SHP77 (cell line): ENCODE results near the gene CHTF18.
A peak's percentile ranks its signal among the peaks of the same experiment; 100 is the strongest.

Source experiments
- DNase-seq, 2 experiments: peaks; one replicate each; lab custom pipeline; 2025; lab: John Stamatoyannopoulos, UW

CHTF18 gene

DNA sequence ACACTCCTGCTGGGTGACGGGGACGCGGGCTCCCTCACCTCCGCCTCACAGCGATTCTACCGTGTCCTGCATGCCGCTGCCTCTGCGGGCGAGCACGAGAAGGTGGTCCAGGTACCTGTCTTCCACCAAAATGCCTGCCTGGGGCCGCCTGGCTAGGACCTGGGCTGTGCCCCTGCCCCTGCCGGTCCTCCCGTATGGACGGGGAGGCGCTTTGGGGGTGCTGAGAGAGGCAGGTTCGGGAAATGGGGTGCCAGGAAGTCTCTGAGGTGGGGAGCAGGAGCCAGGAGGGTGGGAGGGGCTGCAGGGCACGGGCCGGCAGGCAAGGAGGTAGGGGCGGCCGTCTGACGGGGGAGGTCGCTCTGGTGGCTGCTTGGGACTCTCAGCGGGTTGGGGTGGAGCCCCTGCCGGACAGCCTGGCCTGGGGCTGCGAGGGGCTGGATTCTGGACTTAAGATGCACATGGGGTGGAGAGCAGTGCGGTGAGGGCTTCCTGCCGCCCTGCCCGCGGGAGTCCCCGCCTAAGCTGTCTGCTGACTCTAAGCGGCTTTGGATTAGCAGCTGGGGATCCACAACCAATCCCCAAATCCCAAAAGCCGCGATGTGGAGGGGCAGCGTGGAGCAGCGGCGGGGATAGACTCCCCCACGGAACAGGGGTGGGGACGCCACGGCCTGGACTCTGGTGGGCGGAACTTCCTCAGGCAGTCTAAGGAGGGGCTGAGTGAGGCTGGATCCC, 5.8 kb downstream of the CHTF18 start:
- DNase-seq = no peak

DNA sequence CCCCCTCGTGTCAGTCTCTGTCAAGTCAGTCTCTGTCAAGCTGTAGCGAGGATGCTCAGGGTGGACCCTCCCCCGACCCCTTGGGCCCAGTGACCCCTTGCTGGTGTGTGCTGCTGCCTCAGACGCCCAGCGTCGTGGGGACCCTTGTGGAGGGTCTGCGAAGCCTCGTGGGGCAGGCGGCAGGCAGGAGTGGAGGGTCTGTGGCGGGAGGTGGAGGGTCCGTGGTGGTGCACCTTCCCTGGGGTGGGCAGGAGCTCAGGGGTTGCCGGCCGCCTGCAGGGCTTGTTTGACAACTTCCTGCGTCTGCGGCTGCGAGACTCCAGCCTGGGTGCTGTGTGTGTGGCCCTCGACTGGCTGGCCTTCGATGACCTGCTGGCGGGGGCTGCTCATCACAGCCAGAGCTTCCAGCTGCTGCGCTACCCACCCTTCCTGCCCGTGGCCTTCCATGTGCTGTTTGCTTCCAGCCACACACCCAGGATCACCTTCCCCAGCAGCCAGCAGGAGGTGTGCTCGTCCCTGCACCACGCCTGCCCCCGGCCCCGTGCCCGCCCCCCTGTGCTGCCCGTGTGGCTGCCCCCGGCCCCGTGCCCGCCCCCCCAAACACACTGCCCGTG, 6.5 kb downstream of the CHTF18 start:
- no peak for DNase-seq

DNA sequence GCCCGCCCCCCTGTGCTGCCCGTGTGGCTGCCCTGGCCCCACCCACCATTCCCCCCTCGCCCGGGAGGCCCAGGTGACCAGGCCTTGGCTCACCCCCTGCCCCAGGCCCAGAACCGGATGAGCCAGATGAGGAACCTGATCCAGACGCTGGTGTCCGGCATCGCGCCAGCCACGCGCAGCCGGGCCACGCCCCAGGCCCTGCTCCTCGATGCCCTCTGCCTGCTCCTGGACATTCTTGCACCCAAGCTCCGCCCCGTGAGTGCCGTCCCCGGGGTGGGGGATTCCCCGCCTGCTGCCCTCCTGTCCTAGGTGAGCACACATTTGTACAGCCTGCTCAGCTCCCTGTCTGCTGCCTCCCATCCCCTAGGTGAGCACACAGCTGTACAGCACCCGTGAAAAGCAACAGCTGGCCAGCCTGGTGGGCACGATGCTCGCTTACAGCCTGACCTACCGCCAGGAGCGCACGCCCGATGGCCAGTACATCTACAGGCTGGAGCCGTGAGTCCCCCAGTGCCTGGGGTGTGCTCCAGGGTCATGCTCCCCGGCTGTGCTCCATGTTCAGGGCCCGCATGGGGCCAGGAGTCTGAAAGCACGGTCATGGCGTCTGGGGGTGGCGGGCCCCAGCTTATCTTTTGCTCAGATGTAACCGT, 7.3 kb downstream of the CHTF18 start:
- no peak for DNase-seq

DNA sequence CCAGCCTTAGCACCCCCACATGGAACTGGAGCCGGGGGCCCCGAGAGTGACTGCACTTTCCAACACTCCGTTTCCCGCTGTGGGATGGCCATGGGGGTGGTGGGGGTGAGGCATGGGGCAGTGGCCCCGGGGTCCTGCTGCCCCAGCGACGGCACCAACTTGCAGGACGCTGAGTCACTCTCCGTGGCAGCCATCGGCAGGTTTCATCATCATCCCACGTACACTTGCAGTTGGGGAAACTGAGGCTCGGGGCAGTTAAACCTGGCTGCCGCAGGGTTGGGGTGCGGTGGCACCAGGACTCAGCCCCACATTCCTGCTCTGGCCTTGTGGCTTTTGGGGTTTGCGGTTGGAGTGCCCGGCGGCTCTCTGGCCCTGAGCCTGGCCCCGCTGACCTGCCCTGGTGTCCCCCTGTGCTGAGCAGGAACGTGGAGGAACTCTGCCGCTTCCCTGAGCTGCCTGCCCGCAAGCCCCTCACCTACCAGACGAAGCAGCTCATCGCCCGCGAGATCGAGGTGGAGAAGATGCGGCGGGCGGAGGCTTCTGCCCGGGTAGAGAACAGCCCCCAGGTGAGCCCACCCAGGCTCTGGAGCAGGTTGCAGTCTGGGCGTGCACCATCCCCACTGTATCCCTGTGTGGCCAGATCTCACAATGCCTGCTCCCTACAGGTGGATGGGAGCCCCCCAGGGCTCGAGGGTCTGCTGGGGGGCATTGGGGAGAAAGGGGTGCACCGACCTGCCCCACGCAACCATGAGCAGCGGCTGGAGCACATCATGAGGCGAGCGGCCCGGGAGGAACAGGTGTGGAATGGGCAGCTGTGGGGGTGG, 8.1 kb downstream of the CHTF18 start:
- no peak for DNase-seq

DNA sequence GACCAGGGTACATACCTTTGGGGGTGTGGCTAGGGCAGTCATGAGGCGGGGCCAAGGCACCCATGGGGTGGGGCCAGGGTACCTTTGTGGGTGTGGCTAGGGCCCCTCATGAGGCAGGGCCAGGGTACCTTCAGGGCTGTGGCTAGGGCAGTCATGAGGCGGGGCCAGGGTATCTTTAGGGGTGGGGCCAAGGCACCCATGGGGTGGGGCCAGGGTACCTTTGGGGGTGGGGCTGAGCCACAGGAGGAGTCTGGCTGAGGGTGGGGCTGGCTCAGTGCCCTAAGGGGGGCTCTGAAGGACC, 8.7 kb downstream of the CHTF18 start:
- no peak for DNase-seq

DNA sequence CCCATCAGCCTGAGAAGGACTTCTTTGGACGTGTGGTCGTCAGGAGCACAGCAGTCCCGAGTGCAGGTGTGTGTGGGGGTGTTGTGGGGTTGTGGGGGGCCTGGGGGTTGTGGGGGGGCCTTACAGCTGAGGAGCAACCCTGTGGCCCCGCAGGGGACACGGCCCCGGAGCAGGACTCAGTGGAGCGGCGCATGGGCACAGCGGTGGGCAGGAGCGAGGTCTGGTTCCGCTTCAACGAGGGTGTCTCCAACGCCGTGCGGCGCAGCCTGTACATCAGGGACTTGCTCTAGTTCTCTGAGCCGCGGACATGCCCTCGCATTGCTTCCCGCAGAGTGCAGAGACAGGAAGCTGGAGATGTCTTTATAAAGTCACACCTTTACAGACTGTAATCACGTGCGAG, 9.3 kb downstream of the CHTF18 start:
- DNase-seq = no peak

DNA sequence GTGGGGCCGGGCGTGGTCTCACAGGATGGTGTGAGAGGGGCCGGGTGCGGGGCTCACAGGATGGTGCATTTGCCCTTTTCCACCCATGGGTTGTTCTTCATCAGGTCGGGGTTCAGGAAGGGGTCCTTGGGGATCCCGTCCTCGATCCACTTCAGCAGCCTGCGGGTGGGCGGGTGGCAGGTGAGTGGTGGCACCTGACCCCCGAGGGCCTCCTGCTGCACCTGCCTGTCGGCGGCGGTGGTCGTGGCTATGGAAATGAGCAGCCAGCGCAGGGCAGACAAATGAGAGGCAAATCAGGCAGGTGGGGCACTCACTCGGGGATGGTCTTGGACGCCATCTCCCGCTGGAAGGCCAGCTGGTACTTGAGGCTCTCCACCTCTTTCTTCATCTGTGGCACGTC, 10.2 kb downstream of the CHTF18 start:
- DNase-seq = no peak

DNA sequence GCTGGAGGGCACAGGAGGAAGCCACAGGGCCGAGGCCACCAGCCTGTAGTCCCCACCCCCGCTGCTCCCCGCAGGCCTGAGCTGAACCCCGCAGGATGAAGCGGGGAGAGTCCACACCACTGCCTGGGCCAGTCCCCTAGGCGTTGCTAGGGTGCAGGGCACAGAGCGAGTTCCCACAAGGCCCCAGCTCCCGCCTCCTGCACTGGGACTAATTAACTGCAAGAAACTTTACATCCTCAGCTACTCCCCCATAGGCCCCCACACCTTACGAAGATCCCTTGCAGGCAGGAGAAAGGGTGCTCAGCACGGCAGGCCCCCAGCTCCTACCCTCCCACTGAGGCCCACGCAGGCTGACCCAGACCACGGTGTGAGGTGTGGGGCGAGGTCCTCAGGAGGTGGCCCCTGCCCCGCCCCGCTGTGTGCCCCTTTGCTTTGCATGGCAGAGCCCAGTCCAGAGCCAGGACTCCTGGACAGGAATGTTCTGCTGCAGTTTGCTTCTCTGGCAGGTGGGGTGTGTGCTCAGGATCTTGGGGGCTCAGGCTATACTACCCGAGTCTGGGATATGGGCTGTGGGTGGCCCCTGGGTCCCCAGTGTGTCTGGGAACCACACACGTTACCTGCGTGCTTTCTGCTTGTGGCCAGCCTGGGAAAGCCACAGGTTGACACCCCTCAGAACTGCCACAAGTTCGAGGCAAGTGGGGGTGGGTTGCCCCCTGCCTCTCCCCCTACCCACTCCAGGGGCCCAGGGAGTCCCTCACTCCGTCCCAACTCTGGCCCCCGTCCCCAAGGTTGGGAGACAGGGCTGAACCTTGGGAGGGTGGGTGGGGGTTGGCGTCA, 10.9 kb downstream of the CHTF18 start:
- DNase-seq = no peak

DNA sequence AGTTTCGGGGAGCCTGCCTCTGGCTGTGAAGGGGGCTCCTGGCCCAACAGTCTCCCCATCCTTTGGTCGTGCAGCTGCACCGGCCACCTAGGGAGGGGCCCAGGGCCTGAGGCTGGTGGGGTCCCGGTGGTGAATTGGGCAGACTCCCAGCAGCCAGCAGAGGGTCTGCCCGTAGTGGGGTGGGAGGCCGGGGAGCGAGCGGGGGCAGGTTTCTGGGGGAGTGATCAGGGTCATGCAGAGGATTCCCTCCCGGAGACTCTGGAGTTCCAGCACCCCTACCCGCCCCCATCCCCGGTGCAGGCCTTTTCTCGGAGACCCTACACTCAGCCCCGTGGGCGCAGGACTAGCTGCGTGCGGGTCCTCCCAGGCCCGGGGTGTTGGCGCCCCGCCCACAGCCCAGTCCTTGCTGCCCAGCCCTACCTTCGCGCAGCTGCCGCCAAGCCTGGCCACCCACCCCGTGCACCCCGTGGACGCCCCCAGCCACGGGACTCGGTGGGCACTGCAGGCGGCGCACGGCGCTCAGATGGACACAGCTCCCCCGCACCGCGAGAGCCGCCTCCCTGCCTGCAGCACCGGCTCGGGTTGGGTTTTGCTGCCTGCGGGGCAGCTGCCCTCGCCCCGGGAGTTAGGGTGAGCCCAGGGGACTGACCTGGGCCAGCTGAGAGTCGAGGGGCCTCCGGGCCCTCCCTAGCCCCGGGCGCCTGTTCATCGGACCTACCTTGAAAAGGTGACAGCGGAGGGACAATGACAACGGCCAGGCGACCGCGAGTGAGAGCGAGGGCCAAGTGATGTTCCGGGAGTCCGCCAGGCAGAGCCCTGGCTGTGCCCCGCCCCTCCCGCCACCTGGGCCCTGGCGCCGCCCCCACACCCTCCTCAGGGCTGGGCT, 11.8 kb downstream of the CHTF18 start, which contains the start of gene GNG13:
GNG13 (minus strand) TSS at position 787 of the 886 bp plus-strand sequence. CDS start 1,657 bp downstream, outside the sequence.
- no peak for DNase-seq

DNA sequence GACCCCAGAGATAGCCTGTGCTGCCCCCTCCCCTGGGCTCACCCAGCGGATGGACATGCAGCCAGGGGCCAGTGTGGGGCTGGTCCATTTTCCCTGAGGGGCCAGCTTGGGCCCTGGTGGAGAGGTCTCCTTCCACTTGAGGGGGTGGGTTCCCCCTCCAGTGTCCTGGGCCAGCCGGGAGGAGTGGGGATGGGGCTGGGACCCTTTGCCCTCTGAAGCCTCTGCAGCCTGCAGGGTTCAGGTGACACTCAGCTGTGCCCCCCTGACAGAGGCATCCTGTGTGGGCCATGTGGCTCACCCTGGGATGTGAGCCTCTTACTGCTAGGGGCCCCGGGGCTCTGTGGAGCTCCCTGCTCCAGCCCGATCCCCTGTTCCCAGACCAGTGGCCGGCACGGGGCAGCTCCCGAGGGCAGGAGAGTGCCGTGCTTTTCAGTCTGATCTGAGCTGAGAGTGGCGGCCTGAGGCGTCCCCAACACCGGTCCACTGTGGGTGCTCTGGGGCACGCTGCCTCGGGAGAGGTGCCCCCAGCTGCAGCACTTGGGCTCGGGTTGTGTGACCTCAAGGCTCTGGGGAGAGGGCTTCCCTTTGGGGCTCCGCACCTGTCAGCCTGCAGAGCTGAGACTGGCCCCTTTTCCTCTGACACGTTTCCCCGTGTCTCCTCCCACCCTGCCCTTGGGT, 12.6 kb downstream of the CHTF18 start:
- DNase-seq = no peak

DNA sequence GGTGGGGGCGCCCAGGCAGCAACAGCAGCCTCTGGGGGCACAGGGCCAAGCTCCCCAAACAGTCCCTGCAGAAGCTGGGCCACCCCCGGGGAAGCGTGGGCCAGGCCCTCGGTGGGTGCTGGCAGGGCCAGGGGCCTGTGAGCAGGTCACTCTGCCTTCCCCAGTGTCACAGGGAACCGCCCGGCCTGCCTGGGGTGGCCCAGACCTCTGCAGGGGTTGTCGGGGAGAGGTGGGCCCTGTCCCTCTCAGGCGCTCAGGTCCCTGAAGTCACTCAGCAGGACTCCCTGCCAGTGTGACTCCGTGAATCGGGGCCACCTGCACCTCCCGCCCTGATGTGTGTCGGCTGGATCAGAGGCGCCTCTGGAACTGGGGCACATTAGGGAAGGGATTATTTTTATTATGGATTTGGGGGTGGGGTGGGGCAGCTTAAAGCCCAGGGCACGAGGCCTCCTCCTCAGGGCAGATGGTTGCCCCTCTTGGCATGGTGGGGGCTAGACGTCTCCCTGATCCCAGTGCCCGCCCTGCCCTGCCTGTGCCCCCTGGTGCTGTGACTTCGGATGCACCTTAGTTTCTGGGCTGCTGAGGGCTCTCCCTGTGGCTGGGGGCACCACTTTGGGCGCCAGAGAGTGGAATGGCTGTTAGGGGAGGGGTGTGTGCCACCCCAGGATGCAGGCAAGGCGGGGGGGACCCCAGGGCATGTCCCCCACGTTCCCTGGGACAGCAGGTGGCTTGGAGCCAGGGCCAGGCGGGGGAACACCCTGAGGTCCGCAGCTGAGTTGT, 13.4 kb downstream of the CHTF18 start:
- no peak for DNase-seq

DNA sequence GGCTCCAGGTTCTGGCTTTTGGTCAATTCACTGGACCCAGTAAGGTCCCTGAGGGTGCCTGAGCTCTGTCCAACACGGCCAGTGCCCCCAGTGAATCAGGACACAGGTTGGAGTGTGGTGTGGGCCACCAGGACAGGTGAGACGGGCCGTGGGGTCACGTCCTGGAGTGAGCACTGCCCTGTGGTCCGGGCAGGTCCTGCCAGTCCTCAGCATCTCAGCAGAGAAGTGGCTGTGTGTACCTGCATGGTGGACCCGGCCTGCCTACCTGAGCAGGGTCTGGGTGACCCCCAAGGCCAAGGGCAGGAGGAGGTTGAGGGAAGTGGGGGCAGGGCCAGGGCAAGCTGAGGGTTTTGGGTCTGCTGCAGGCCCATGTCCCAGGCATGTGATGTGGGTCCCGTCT, 14.0 kb downstream of the CHTF18 start:
- no peak for DNase-seq

DNA sequence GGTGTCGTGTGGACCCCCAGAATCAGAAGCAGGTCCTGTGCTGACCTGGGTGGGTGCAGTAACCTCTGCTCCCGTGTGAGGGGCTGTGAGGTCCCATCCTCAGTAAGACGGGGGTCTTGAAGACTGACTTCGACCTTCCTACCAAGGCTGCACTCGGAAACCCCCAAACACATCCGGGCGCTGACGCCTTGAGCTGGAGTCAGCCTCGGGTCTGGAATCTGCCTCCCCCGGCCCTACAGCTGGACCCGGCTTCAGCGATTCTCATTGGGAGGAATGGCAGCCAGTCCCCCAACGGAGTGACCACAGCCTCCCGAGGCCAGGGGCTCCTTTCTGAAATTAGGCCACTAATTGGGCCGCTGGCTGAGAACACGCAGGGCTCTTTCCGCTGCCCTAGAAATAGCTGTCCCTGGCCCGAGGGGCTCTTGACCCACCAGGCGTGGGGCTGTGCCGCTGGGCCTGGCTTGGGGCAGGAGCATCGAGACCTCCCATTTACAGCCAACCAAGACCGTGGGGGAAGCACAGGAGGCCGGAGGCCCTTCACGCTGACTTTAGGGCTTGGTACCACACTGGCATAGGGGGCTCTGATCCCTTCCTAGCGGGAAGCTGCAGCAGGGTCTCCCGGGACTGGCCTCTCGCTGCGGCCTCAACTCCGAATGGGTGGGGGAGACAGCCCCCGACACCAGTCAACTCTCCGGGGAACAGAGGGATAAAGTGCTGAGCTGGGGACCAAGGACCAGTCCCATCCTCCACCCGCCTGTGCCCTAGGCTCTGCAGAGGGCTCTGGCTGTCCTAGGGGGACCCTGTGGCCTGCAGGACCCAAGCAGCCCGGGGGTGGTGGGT, 14.7 kb downstream of the CHTF18 start:
- no peak for DNase-seq

DNA sequence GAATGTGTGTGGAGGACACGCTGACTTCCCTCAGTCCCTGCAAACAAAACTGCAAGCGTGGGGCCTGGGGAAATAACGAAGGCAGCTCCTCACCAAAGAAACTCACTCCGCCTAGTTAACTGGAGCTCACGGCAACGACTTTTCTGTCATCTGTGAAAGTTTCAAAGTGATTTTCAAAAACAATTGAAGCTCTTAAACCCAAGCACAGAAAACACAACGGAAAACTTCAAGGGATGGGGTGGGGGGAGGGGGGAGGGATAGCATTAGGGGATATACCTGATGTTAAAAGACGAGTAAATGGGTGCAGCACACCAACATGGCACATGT, 15.3 kb downstream of the CHTF18 start:
- DNase-seq = no peak

DNA sequence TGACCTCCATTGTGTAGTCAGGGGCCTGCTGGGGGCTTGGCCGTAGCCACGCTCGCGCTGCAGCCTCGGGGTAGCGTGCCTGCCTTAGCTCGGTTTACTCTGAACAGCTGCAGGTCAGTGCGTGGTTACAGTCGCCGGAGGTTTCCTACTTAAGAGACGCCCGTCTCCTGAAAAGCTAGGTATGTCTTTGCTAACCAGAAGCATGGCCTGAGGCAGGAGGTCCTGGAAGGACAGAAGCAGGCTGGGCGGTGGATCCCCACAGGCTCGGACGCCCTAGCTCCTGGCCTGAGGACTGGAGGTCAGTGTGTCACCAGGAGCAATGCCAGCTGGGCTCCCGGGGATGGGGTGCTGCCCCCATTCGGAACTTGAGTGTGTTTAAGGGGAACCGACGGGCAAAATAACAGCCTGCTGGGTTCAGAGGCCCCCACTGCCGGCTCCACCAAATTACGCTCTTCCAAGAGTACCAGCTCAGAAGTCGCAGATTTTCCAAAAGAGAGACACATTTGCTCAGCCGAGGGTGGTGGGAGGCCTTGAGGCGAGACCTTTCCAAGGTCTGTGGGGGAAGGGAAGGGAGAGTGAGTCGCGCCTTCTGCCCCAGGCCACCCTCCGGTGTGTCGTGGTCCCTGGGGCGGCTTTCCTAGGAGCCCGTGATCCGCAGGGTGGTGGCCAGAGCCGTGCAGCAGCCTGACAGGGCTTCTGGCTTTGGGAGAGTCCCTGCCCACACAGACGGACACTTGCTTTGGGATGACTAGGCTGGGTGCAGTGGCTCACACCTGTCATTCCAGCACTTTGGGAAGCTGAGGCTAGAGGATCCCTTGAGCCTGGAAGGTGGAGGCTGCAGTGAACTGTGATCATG, 16.0 kb downstream of the CHTF18 start:
- DNase-seq = no peak

DNA sequence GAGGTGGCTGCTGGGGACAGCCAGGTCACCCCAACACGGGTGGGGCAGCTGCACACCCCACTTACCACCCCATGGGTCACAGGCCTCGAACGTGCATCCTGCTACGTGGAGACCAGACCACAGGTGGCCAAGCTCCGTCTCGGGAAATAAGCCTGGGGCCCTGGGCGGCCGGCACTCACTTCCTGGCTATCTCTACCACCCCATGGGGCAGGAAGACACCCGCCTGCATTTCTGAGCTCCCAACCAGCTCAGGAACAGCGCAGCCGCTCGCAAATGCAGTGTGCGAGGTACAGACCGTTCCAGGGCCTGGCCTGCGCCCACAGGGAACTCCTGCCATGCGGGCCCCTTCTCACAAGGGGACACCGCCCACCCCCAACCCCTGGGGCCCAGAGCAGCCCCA, 17.1 kb downstream of the CHTF18 start:
- DNase-seq = no peak

DNA sequence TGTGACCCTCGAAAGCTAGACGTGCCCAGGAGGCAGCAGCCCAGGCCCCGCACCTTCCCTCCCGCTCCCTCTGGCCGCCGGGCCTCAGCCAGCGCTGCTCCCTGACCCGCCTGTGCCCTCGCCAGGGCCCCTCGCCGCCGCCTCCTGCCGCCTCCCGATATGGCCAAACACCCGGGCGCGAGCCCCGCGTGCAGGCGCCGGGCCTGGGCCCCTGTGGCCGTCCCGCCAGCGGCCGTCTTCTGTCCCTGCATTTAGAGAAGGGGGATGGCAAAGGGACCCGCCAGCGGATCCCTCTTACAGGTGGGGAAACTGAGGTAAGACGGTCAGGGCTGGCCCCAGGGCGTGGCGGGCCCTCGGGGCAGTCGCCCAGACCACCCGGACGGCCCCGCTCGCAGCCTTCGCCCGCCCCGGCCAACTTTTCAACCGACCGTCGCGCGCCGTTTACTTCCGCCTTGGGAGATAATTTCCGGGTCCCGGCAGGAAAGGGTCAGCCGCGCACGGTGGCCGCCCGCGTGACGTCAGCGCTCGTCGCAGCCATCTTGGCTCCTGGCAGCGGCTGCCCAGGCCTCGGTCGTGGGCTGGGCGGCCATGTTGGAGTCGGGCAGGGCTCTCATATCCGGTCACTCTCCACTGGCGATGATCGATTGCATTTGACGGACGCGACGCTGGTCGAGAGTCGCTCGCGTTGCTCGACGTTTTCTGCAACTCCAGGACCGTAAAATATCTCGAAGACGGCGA, 19.1 kb downstream of the CHTF18 start:
- DNase-seq = peak; percentile 91 to 93
